Prostate gland (tissue), 2 donors: ENCODE data around the gene CSNK1G2. TPM values are rescaled to one million over a fixed set of nuclear protein-coding genes. Genes with fewer than 3 reads are reported as not detected.

Source experiments
- DNase-seq: peaks from one replicate; pipeline ENCODE4 v3.0.0-alpha.2; 2019; ENCODE audit warnings: low spot score
- H3K27ac ChIP-seq, 2 donors: fragments of 200-600 bp; sonication (generic); 2 replicates each; pipeline ENCODE4 v1.5.1; 2017 to 2019
- H3K27me3 ChIP-seq: fragments of 200-600 bp; sonication (generic); replicated peaks from 2 replicates; pipeline ENCODE4 v1.5.1; 2019; ENCODE audit not compliant: insufficient read depth
- H3K36me3 ChIP-seq, 2 donors: fragments of 200-600 bp; sonication (generic); 1 replicate in 1 of 2; 2 replicates in 1 of 2; pipeline versions ENCODE4 v1.5.1 to v1.8.1; 2017 to 2019
- H3K4me1 ChIP-seq: fragments of 200-600 bp; sonication (generic); replicated peaks from 2 replicates; pipeline ENCODE4 v1.5.1; 2019
- H3K4me3 ChIP-seq, 2 donors: fragments of 200-600 bp; sonication (generic); 2 replicates each; pipeline ENCODE4 v1.5.1; 2017 to 2019
- H3K9me3 ChIP-seq: fragments of 200-600 bp; sonication (generic); 2 replicates; pipeline ENCODE4 v1.5.1; 2017
- POLR2A ChIP-seq: fragments of 450-650 bp; IDR thresholded peaks from one replicate; pipeline ENCODE4 v1.6.1; 2016; ENCODE audit warnings: antibody characterized with exemption, mild to moderate bottlenecking
- POLR2AphosphoS5 ChIP-seq: sonication (generic); formaldehyde crosslinking; IDR thresholded peaks from one replicate; pipeline ENCODE4 v1.6.1; 2017; ENCODE audit warnings: antibody characterized with exemption
- WGBS: methylation state at CpG from one replicate; pipeline ENCODE4 v1.1.5; 2018; 5-methylcytosine and 5-hydroxymethylcytosine counted together
- intact Hi-C: fragments of 100-400 bp; cut with DNase I; formaldehyde crosslinking; loops from one replicate; pipeline ENCODE4 v1.14.2; 2022
- total RNA-seq, 2 donors: library from RNA; depleted of rRNA; stranded (reverse); fragments of >200 nt; gene quantifications; one replicate each; pipeline ENCODE4 v1.1.0, GENCODE V29; 2016
- TF ChIP-seq, protein P1 (sequence below), 4 experiments: fragments of 200-600 bp in 2 of 4; fragments of 450-650 bp in 2 of 4; sonication (generic) in 2 of 4; IDR thresholded peaks; 1 replicate in 3 of 4; 2 replicates in 1 of 4; pipeline ENCODE4 v1.5.1; 2016 to 2019; ENCODE audit warnings: antibody characterized with exemption in 4 of 4, mild to moderate bottlenecking in 2 of 4, moderate library complexity in 2 of 4

CSNK1G2 gene
- total RNA-seq, 2 donors from 2014 or later, result 56.5 to 107 TPM

DNA sequence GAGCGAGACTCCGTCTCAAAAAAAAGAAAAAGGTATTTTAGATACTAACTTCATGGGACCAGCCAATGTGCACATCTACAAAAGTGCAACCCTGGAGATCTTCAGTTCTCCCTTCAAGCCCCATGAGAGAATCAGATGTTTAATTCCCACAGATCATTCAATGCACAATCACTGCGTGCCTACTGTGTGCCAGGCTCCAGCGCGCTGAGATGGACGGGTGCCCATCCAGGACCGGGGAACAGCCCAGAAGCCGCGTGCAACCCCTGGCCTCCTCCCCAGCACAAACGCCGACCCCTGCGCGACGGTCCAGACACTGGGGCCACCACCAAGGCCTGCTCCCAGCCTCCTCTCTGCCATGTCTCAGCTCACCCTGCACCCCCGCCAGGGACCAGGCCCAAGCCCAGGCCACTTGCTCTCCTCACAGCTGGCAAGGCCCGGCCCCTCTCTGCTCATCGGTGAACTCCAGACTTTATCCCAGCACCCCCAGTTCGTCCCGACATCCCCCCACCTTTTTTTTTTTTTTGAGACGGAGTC, 69.2 kb downstream of the CSNK1G2 start:
- TF ChIP-seq POLR2AphosphoS5 (no peak), POLR2A (no peak)
- TF ChIP-seq, protein P1, sequence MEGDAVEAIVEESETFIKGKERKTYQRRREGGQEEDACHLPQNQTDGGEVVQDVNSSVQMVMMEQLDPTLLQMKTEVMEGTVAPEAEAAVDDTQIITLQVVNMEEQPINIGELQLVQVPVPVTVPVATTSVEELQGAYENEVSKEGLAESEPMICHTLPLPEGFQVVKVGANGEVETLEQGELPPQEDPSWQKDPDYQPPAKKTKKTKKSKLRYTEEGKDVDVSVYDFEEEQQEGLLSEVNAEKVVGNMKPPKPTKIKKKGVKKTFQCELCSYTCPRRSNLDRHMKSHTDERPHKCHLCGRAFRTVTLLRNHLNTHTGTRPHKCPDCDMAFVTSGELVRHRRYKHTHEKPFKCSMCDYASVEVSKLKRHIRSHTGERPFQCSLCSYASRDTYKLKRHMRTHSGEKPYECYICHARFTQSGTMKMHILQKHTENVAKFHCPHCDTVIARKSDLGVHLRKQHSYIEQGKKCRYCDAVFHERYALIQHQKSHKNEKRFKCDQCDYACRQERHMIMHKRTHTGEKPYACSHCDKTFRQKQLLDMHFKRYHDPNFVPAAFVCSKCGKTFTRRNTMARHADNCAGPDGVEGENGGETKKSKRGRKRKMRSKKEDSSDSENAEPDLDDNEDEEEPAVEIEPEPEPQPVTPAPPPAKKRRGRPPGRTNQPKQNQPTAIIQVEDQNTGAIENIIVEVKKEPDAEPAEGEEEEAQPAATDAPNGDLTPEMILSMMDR (IDR thresholded peaks at IDR 0.05), result no peak
- intact Hi-C loops, result no loop called here
- 94% methylated on average over 16 of the region's 20 CpGs for WGBS

DNA sequence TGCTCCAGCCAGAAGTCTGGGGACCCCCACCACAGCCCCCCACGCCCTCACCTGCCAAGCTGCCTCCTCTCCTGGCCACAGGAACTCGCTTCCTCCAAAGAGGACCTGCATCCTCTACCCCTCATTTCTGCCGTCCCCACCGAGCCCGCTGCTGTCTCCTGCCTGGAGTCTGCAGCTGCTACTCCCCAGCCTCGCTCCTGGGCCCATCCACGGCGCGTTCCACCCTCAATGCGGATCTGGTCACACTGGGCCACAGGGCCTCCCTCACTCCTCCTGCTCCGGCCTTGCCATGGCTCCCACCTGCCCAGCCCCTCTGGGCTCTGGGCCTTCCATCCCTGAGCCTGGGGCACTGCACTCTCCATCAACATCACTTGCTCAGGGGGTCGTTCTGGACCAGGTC, 70.2 kb downstream of the CSNK1G2 start:
- DNase-seq, result no peak
- no peak overlapping the region for H3K27ac ChIP-seq
- intact Hi-C loops, result no loop called here
- no peaks in the 10 kb centered on the region for H3K9me3 ChIP-seq
- H3K4me3 ChIP-seq, result no peak overlapping the region
- WGBS, result 92% methylated on average over 12 of the region's 12 CpGs
- no peaks in the 10 kb centered on the region for H3K36me3 ChIP-seq
- TF ChIP-seq, protein P1 (IDR thresholded peaks at IDR 0.05), result no peak
- no peak for TF ChIP-seq POLR2A
- no peak for TF ChIP-seq POLR2AphosphoS5
- H3K27me3 ChIP-seq, result no peaks in the 10 kb centered on the region
- no peaks in the 10 kb centered on the region for H3K4me1 ChIP-seq

More for the DNA sequence above, 69.2 kb downstream of the CSNK1G2 start:
- Histone ChIP-seq H3K9me3 (no peaks in the 10 kb centered on the region), H3K4me1 (no peaks in the 10 kb centered on the region), H3K4me3 (no peak overlapping the region), H3K36me3 (no peaks in the 10 kb centered on the region), H3K27ac (no peak overlapping the region), H3K27me3 (no peaks in the 10 kb centered on the region)
- no peak for DNase-seq

DNA sequence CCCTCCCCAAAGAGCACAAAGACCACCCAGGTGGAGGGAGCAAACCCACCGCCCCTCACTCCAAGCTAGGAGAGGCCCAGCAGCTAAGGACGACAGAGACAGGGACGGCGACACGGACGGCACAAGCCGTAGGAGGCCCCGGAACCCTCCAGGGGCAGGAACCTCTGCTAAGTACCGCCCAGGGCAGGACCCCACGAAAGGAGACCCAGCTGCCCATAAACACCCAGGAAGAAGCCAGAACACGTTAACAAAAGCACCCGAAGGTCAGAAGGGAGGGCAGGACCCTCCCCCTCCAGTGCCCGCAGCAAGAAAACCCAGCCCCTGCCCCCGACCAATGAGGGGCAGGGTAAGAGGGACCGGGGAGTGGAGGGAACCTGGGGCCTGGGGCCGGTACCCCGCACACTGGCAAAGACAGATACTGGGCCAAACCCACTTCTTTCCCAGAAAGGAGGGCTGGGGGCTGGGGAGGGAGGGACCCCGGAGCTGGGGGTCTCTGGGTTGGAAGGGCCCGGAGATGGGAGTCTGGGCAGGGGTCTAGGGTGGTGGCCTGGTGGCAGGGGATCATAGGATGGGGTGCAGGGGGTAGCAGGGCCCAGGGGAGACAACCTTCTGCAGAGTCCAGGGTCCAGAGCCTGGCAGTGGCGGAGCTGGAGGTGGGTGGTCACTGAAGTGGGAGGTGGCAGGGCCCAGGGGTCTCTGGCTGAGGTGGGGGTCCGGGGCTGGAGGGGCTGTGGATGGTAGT, 72.1 kb downstream of the CSNK1G2 start:
- Histone ChIP-seq H3K9me3 (no peaks in the 10 kb centered on the region), H3K27ac (no peak overlapping the region), H3K27me3 (no peaks in the 10 kb centered on the region), H3K4me3 (no peak overlapping the region), H3K36me3 (no peaks in the 10 kb centered on the region), H3K4me1 (no peaks in the 10 kb centered on the region)
- TF ChIP-seq POLR2AphosphoS5 (no peak), POLR2A (no peak)
- TF ChIP-seq, protein P1 (IDR thresholded peaks at IDR 0.05), result no peak
- intact Hi-C loops, result no loop called here
- no peak for DNase-seq
- 80% methylated on average over 21 of the region's 21 CpGs for WGBS

DNA sequence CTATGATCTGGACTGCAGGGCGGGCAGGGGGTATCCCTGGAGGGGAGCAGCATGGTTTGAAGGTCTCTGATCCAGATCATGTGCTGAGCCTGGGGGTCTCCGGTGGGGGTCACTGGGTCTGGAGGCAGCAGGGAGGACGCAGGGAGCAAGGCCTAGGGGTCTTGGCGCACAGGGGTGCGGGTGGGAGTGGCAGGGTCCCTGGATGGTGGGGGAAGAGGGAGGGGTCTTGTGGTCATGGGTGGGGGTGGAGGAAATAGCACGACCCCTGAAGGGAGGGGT, 72.7 kb downstream of the CSNK1G2 start:
- WGBS, result 85% methylated on average over 6 of the region's 6 CpGs
- Histone ChIP-seq H3K4me3 (no peak overlapping the region), H3K27ac (no peak overlapping the region), H3K36me3 (no peaks in the 10 kb centered on the region), H3K9me3 (no peaks in the 10 kb centered on the region), H3K27me3 (no peaks in the 10 kb centered on the region), H3K4me1 (no peaks in the 10 kb centered on the region)
- intact Hi-C loops, result no loop called here
- TF ChIP-seq, protein P1 (IDR thresholded peaks at IDR 0.05), result no peak
- no peak for TF ChIP-seq POLR2AphosphoS5
- TF ChIP-seq POLR2A, result no peak
- no peak for DNase-seq

DNA sequence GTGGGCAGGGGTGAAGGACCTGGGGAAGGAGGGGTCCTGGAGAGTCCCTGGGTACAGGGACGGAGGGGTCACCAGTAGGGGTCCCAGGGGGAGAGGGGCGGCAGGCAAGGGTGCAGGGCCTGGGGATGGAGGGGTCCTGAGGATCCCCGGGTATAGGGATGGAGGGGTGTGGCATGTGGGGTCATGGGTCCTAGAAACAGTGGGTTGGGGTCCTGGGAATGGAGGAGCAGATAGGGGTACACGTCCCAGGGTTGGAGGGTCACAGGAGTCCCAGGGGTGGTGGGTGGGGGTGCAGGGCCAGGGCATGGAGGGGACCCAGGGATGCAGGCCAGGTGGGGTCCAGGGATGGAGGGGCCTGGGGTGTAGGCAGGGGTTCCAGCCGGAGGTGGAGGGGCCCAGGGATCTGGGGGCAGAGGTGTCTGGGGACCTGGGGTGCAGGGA, 73.2 kb downstream of the CSNK1G2 start:
- Histone ChIP-seq H3K27ac (peak overlapping the region in 1 of 2 donors; percentile 49), H3K4me1 (no peaks in the 10 kb centered on the region), H3K27me3 (no peaks in the 10 kb centered on the region), H3K9me3 (no peaks in the 10 kb centered on the region), H3K36me3 (no peaks in the 10 kb centered on the region), H3K4me3 (peak overlapping the region; percentile 69)
- 63% methylated on average over 5 of the region's 5 CpGs for WGBS
- intact Hi-C loops, result no loop called here
- no peak for DNase-seq
- no peak for TF ChIP-seq POLR2AphosphoS5
- TF ChIP-seq, protein P1 (IDR thresholded peaks at IDR 0.05), result no peak
- no peak for TF ChIP-seq POLR2A
